Stimulated activated CD4-positive, alpha-beta T cell treated with anti-CD3 and anti-CD28 coated beads, TNF-alpha, amount 100 ng/mL, for 1 hour (primary cell): ENCODE results near the gene MYO1D.
"Not testable (repeated sequence)": the region's sequence is repeated elsewhere in the genome, so short reads cannot be mapped to it uniquely, and the experiment has no call there.

Source experiments
- DNase-seq, 3 donors: peaks; one replicate each; pipeline ENCODE4 v3.0.0-alpha.2; 2020; ENCODE audit warnings: low read depth in 3 of 3, low spot score in 1 of 3

Gene MYO1D

GRCh38 chr17:32859857-32860525 is 16.9 kb downstream of the MYO1D start:
- DNase-seq: no peak

DNA sequence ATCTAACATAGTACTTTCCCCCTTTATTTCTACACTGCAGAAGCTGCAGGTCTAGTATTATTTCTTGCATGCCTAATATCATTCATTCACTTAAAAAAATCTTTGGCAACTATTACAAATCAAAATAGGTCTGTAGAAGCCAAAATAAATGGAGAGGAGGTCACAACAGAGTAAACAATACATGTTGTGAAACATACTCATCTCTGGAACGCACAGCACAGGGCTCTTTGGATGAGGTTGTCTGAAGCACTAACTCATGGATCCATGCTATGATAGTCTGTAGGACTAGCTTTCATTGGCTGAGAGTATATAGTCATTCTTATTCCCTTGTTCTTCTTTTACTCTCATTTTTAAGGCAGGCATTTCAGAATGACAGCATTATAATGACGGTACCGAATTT is 21.3 kb downstream of the MYO1D start:
- DNase-seq: no peak

GRCh38 chr17:32854832-32855389 is 22.0 kb downstream of the MYO1D start:
- DNase-seq: no peak

GRCh38 chr17:32854207-32854606 is 22.7 kb downstream of the MYO1D start:
- no peak for DNase-seq

GRCh38 chr17:32852811-32853210 is 24.1 kb downstream of the MYO1D start:
- no peak for DNase-seq

DNA sequence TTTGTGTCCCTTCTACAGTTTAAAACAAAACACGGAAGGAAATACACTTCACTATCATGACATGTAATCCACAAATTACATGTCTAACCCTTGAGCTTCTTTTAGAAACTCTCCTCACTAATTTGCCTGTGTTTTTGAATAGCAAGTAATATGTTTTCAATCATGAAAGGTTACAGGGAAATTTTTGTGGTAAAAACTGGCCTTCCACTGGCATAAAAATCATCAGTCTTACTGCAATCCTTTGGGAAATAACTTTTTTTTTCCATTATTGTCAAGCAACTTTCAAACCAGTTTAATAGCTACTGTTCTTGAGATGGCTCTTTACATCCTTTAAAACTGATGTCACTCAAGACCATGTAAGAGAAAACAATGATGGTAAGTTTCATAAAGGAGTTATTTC is 27.0 kb downstream of the MYO1D start:
- no peak for DNase-seq

GRCh38 chr17:32847977-32848376 is 28.9 kb downstream of the MYO1D start:
- no peak for DNase-seq

GRCh38 chr17:32846143-32846542 is 30.8 kb downstream of the MYO1D start:
- no peak for DNase-seq

DNA sequence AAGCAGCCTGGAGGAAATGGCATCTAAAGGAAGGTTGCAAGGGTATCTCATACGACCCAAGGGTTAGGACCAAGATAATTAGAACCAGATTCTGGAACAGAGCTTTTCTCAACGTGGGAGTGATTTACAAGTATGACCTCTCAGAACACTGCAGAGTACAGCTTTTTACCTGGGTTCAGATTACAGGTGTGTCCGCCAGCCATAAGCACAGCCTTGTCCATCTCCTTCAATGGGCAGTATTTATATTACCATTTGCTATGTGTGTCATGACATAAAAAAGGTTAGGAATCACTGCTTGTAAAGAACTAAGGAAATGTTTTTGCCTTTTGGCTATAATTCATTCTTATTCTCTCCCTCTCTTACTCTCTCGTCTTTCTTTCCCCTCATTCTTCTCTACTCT is 36.7 kb downstream of the MYO1D start:
- DNase-seq: no peak

DNA sequence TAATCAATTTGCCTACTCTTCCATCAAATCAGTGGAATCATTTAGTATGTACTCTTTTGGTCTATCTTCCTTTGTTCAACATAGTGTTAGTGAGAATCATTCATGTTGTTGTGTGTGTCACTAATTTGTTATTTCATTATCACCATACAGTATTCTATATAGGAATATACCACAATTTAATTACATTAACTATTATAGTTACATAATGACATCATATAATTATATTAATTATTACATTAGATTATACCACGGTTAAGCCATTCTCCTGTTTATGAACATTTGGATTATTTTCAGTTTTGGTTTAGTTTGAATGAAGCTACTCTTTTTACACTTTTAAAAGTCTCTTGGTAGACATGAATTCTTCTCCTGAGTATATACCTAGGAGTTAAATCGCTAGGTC is 40.4 kb downstream of the MYO1D start:
- no peak for DNase-seq

DNA sequence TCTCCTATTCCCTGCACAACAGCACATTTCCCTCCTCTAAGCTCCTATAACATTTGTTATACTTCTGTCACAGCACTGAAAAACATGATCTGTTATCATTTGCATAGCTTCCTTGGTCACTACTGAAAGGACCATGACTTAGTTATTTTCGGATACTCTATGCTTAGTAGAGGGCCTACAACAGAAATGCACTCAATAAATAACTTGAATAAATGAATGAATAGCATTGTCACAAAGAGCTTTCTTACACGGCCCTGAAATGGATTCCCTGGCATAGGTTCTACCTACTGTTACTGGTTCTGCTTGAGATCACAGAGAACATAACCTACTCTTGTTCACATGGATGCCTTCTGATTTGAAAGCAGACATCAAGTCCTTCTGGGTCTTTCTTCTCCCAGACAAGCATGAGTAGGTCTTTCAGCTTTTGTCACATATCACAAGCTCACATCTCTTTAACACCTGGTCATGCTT is 41.6 kb downstream of the MYO1D start:
- no peak for DNase-seq

- no peak for DNase-seq
Measured at GRCh38 chr17:32834104-32834503, 42.8 kb downstream of the MYO1D start.

DNA sequence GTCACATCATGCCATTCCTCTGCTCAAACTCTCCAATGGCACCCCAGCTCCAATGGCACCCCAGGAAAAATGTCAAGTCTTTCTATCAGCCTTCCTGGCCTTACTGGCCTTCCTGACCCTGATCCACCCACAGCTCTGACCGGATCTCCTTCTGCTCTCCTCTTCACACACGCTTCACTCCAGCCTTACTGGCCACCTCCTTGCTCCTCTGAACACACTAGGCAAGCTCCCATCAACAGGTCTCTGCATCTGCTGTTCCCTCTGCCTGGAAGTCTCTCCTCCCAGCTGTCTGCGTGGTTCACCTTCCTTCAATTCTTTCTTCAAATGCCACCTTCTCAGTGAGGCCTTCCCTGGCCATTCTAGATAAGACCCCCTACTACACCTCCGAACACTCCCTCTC is 43.4 kb downstream of the MYO1D start:
- no peak for DNase-seq

DNA sequence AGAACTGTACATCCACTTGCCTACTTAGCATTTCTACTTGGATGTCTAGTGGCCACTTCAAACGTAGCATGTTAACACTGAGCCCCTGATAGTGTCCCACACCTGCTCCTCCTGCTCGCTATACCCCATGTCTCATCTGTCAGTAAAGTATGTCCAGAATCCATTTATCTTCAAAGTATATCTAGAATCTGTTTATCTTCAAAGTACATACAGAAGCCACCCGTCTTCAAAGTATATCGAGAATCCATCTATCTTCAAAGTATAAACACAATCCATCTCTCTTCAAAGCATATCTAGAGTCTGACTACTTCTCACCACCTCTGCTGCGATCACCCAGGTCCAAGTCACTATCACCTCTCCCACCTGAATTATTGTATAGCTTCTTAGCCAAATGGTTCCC is 43.8 kb downstream of the MYO1D start:
- no peak for DNase-seq

DNA sequence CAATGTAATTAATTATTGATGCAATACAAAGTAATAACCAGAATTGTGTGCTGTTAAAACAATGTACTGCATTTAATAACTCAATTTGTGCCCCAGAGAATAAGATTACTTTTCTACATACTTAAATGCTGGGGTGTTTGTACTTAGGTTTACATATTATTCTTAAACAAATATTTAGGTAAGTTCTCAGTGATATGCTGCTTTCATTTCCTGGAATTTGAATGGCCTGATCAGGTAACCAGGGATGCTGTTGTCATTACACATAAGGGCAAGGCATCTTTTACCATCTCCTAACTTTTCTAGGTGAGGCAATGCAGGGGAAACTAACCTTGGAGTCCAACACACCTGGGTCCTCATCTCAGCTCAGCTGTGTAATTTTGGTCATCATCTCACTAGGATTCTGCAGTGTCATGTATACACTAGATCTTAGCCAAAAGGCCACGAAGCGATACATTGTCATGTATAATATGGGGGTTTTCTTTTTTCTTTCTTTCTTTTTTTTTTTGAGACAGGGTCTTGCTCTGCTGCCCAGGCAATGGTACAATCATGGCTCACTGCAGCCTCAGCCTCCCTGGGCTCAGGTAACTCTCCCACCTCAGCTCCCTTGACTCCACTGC is 45.2 kb downstream of the MYO1D start:
- no peak for DNase-seq

- no peak for DNase-seq
Measured at GRCh38 chr17:32831223-32831622, 45.7 kb downstream of the MYO1D start.

GRCh38 chr17:32828822-32829221 is 48.1 kb downstream of the MYO1D start:
- DNase-seq: no peak

DNA sequence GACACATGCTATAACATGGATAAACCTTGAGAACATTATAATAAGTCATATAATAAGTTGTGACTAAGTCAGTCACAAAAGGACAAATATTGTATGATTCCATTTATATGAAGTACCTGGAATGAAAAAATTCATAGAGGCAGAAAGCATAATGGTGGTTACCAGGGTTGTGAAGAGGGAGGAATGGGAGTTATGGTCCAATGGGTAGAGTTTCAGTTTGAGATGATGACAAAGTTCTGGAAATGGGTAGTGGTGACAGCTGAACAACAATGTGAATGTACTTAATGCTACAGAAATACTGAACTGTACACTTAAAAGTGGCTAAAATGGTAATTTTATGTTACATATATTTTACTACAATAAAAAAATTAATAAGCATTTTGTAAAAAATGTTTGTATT is 49.7 kb downstream of the MYO1D start:
- no peak for DNase-seq

DNA sequence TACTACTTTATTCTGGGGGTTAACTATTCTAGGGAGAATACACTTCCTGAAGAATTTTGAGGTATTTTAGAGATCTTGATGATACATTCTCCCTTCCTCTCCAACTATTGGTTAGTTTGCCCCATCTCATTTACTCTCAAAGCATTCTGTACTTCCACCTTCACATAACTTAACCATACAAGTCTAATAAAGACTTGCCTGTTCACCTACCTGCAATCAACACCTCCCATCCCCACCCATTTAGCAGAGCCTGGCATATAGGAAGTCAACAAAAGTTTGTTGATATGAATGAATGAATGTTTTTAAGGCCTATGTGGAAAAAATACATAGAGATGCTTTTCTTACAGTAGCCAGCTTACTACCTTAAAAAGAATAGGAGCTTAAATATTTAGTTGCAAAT is 50.8 kb downstream of the MYO1D start:
- no peak for DNase-seq

- DNase-seq: no peak
Measured at GRCh38 chr17:32824334-32824733, 52.6 kb downstream of the MYO1D start.

GRCh38 chr17:32822996-32823395 is 53.9 kb downstream of the MYO1D start:
- DNase-seq: no peak

DNA sequence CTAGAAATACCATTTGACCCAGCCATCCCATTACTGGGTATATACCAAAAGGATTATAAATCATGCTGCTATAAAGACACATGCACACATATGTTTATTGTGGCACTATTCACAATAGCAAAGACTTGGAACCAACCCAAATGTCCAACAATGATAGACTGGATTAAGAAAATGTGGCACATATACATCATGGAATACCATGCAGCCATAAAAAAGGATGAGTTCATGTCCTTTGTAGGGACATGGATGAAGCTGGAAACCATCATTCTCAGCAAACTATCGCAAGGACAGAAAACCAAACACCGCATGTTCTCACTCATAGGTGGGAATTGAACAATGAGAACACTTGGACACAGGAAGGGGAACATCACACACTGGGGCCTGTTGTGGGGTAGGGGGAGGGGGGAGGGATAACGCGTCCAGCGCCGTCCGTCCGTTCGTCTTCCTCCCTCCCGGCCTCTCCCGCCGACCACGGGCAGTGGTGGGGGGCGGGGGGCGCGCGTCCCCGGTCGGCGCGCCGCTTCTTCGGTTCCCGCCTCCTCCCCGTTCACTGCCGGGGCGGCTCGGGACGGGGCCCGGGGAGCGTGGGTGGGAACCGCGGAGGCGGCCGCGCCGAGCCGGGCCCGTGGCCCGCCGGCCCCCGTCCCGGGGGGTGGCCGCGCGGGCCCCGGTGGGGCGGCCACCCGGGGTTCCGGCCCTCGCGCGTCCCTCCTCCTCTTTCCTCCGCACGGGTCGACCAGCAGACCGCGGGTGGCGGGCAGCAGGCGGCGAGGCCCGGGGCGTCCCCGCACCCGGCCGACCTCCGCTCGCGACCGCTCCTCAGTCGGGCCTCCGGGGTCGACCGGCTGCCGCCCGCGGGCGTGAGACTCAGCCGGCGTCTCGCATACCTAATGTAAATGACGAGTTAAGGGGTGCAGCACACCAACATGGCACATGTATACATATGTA is 54.7 kb downstream of the MYO1D start:
- DNase-seq: not testable (repeated sequence)
